ENCODE measurements around the gene NLGN4Y.
"Not testable (repeated sequence)": the region's sequence is repeated elsewhere in the genome, so short reads cannot be mapped to it uniquely, and the experiment has no call there.

Gene NLGN4Y

GRCh38 chrY:14860448-14860847 is 336.1 kb downstream of the NLGN4Y start:
- FAIRE-seq: no peak

DNA sequence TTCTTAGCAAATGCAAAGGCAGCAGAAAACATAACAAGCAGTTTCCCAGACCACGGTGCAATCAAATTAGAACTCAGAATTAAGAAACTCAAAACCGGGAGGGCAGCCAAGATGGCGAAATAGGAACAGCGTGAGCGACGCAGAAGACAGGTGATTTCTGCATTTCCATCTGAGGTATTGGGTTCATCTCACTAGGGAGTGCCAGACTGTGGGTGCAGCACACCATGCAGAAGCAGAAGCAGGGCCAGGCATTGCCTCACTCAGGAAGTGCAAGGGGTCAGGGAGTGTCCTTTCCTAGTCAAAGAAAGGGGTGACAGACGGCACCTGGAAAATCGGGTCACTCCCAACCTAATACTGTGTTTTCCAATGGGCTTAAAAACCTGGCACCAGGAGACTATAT is 336.7 kb downstream of the NLGN4Y start:
- not testable (repeated sequence) for FAIRE-seq

DNA sequence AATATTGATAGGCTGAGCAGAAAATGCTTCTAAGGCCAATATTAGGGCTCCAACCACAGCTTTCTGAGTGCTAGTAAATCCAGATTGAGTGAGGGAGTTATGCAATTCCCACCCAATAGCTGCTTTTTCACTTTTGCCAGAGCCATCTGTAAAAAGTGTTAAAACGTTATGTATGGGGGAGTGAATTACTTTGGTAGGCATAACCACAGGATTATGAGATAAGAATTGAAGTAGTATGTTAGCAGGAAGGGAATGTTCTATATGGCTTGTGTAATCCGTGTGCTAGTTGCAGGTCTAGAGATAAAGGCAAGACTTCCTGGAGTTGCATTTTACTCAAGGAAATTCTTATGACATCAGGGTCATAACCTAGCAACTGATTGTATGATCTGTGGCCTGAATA is 347.6 kb downstream of the NLGN4Y start:
- no peak for FAIRE-seq

Data from A204.1 (cell line).